ENCODE results near the gene NRP1. TPM values are rescaled to one million over a fixed set of nuclear protein-coding genes. Genes with fewer than 3 reads are reported as not detected.

Gene NRP1
- total RNA-seq, 3 donors from 2014 or later, result 12.3 to 52.3 (median 33.2) TPM

- DNase-seq, result no peak
- no peaks in the 10 kb centered on the region for H3K4me1 ChIP-seq (ENCODE audit: low read depth)
- no peak overlapping the region for H3K4me3 ChIP-seq
- TF ChIP-seq CTCF (IDR thresholded peaks at IDR 0.05), result no peak
- intact Hi-C loops (cut with DNase I, micrococcal nuclease), result no loop called here
- no peaks in the 10 kb centered on the region for H3K9me3 ChIP-seq
- no peak for ATAC-seq
- no peaks in the 10 kb centered on the region for H3K36me3 ChIP-seq (ENCODE audit: low read depth)
These were observed 179.9 kb downstream of the NRP1 start for GRCh38 chr10:33154590-33154989.

- no peaks in the 10 kb centered on the region for H3K4me1 ChIP-seq (ENCODE audit: low read depth)
- intact Hi-C loops (cut with DNase I, micrococcal nuclease), result no loop called here
- H3K36me3 ChIP-seq (ENCODE audit: low read depth), result no peaks in the 10 kb centered on the region
- ATAC-seq (no peak), DNase-seq (no peak)
- no peaks in the 10 kb centered on the region for H3K9me3 ChIP-seq
- no peak overlapping the region for H3K4me3 ChIP-seq
- TF ChIP-seq CTCF (IDR thresholded peaks at IDR 0.05), result no peak
These were observed 180.5 kb downstream of the NRP1 start for GRCh38 chr10:33153968-33154327.

- no peak for DNase-seq
- no peaks in the 10 kb centered on the region for H3K9me3 ChIP-seq
- TF ChIP-seq CTCF (IDR thresholded peaks at IDR 0.05), result no peak
- ATAC-seq, result no peak
- intact Hi-C loops (cut with DNase I, micrococcal nuclease), result no loop called here
- no peaks in the 10 kb centered on the region for H3K36me3 ChIP-seq (ENCODE audit: low read depth)
- H3K4me3 ChIP-seq, result no peak overlapping the region
- no peaks in the 10 kb centered on the region for H3K4me1 ChIP-seq (ENCODE audit: low read depth)
These were observed 181.1 kb downstream of the NRP1 start for GRCh38 chr10:33153251-33153967.

GRCh38 chr10:33152750-33153149, 181.7 kb downstream of the NRP1 start:
- intact Hi-C loops (cut with DNase I, micrococcal nuclease), result no loop called here
- no peaks in the 10 kb centered on the region for H3K9me3 ChIP-seq
- H3K36me3 ChIP-seq (ENCODE audit: low read depth), result no peaks in the 10 kb centered on the region
- ATAC-seq (no peak), DNase-seq (no peak)
- no peak for TF ChIP-seq CTCF (IDR thresholded peaks at IDR 0.05)
- H3K4me1 ChIP-seq (ENCODE audit: low read depth), result no peaks in the 10 kb centered on the region
- H3K4me3 ChIP-seq, result no peak overlapping the region

GRCh38 chr10:33152146-33152545, 182.3 kb downstream of the NRP1 start:
- H3K4me3 ChIP-seq, result no peak overlapping the region
- DNase-seq (no peak), ATAC-seq (no peak)
- H3K9me3 ChIP-seq, result no peaks in the 10 kb centered on the region
- no peaks in the 10 kb centered on the region for H3K4me1 ChIP-seq (ENCODE audit: low read depth)
- no peak for TF ChIP-seq CTCF (IDR thresholded peaks at IDR 0.05)
- H3K36me3 ChIP-seq (ENCODE audit: low read depth), result no peaks in the 10 kb centered on the region
- intact Hi-C loops (cut with DNase I, micrococcal nuclease), result no loop called here

Data from mucosa of descending colon (tissue), 3 donors.